Activated T-helper 17 cell treated with anti-CD3 and anti-CD28 coated beads, Interleukin-2, amount 50 U/mL, for 72 hours (primary cell): Measurements from ENCODE around the gene CCDC137. TPM values are rescaled to one million over a fixed set of nuclear protein-coding genes. Genes with fewer than 3 reads are reported as not detected.
A peak's percentile ranks its signal among the peaks of the same experiment; 100 is the strongest.
"Not testable (repeated sequence)": the region's sequence is repeated elsewhere in the genome, so short reads cannot be mapped to it uniquely, and the experiment has no call there.

ENCODE experiments used
- ATAC-seq: fragments of 150-1000 bp; cut with Tn5 transposase; replicated peaks from 2 replicates; pipeline ENCODE4 v1.10.0; 2021; ENCODE audit warnings: mild to moderate bottlenecking, moderate library complexity
- H3K27ac Mint-ChIP-seq: one replicate; pipeline ENCODE4 v1.8.0; 2022; ENCODE audit warnings: mixed read lengths
- H3K27me3 Mint-ChIP-seq: one replicate; pipeline ENCODE4 v1.8.0; 2022; ENCODE audit warnings: mixed read lengths
- H3K36me3 Mint-ChIP-seq: one replicate; pipeline ENCODE4 v1.8.0; 2022; ENCODE audit warnings: low read depth, mild to moderate bottlenecking, mixed read lengths
- H3K4me1 Mint-ChIP-seq: one replicate; pipeline ENCODE4 v1.8.0; 2022; ENCODE audit warnings: mixed read lengths
- H3K4me3 Mint-ChIP-seq: one replicate; pipeline ENCODE4 v1.8.0; 2022; ENCODE audit warnings: mild to moderate bottlenecking, mixed read lengths
- H3K9me3 Mint-ChIP-seq: one replicate; pipeline ENCODE4 v1.8.0; 2022; ENCODE audit warnings: mixed read lengths
- total RNA-seq, 2 donors: library from RNA; stranded (reverse); gene quantifications; one replicate each; pipeline ENCODE4 v1.2.3, GENCODE V29; 2022

Gene CCDC137
- total RNA-seq, 2 donors from 2014 or later = 29.6 to 48.6 TPM

DNA sequence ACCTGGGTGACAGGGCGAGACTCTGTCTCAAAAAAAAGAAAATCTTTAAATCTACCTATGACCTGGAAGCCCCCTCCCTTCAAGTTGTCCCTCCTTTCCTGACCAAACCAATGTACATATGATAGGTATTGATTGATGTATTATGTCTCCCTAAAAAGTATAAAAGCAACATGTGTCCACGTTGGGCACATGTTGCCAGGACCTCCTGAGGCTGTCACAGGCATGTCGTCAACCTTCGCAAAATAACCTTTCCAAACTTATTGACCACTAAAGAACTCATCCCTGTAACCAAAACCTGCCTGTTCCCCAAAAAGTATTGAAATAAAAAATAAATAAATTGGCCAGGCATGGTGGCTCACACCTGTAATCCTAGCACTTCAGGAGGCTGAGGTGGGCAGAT, 4.5 kb upstream of the CCDC137 start:
- Mint-ChIP-seq H3K27me3 (no peaks in the 10 kb centered on the region), H3K27ac (peak overlapping the region; percentile 87)

DNA sequence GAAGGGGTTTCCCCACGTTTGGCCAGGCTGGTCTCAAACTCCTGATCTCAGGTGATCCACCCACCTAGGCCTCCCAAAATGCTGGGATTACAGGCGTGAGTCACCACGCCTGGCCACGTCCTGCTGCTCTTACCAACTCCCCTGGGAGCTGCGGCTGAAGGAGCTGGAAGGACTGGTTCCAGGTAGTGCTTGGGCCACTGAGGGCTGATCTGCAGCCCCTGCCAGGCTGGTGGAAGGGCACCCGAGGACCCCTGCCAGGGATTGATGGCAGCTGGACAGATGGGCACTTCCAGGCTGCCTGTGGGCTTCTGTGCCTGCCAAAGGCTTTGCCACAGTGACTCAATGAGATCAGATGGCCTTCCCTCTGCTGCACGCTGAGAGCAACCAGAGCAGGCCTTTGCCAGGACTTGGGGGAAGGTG, 2.5 kb upstream of the CCDC137 start:
- H3K27me3 Mint-ChIP-seq = no peaks in the 10 kb centered on the region
- H3K27ac Mint-ChIP-seq = peak overlapping the region; percentile 87
- H3K4me1 Mint-ChIP-seq = peaks cover 12% of the 10 kb centered on the region
- H3K4me3 Mint-ChIP-seq = peak overlapping the region; percentile 94
- H3K36me3 Mint-ChIP-seq = peaks cover 44% of the 10 kb centered on the region
- H3K9me3 Mint-ChIP-seq = no peaks in the 10 kb centered on the region
- ATAC-seq = peak; percentile 7

More for the DNA sequence above, 4.5 kb upstream of the CCDC137 start:
- no peak for ATAC-seq
- Mint-ChIP-seq H3K4me3 (no peak overlapping the region), H3K36me3 (peaks cover 23% of the 10 kb centered on the region), H3K9me3 (no peaks in the 10 kb centered on the region), H3K4me1 (peaks cover 4% of the 10 kb centered on the region)

DNA sequence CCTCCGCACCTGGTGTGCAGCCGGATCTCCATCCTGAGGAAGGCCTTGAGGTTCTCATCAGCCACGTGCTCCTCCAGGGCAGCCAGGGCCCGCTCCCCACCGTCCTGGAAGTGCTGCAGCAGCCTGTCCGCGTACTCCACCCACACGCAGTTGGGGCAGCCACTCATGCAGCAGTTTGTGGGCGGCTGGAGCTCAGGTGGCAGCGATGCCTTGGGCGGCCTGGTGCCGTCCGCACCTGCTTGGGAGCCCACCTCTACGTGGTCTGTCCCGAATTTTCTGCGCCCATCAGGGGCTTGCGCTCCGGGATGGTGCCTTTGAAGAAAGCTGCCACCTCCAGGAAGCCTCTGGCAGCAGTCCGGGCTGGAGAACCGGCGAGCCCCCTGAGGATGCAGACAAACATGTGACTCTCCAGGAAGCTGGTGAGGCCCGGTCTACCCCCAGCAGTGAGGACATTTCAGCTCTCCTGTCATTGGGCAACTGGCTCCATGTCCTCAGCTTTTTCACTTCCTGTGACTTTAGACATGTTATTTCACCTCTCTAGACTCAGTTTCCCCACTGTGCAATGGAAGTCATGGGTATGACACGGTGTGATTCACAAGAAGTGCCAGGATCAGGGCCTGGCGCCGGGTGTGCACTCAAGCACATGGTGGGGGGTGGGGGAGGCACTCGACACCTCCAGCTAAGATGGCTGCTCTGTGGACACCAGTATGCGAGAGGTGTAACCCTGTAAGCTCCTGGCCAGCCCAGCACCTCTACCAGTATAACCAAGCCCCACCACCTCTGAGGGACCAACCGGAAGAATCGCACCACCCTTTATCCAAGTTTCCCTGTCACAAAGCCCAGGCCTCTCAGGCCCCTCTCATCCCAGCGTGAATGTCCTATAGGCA, 1.1 kb upstream of the CCDC137 start:
- H3K36me3 Mint-ChIP-seq = peaks cover 57% of the 10 kb centered on the region
- H3K9me3 Mint-ChIP-seq = no peaks in the 10 kb centered on the region
- peak overlapping the region; percentile 96 for H3K27ac Mint-ChIP-seq
- H3K27me3 Mint-ChIP-seq = no peaks in the 10 kb centered on the region
- H3K4me1 Mint-ChIP-seq = peaks cover 12% of the 10 kb centered on the region
- H3K4me3 Mint-ChIP-seq = peak overlapping the region; percentile 94
- ATAC-seq = peak; percentile 26

GRCh38 chr17:81666092-81666341, 520 bp upstream of the CCDC137 start:
- Mint-ChIP-seq H3K4me1 (peaks cover 12% of the 10 kb centered on the region), H3K36me3 (peaks cover 63% of the 10 kb centered on the region), H3K27ac (peak overlapping the region; percentile 96), H3K9me3 (no peaks in the 10 kb centered on the region), H3K27me3 (no peaks in the 10 kb centered on the region), H3K4me3 (peak overlapping the region; percentile 94)
- ATAC-seq = peak; percentile 3

DNA sequence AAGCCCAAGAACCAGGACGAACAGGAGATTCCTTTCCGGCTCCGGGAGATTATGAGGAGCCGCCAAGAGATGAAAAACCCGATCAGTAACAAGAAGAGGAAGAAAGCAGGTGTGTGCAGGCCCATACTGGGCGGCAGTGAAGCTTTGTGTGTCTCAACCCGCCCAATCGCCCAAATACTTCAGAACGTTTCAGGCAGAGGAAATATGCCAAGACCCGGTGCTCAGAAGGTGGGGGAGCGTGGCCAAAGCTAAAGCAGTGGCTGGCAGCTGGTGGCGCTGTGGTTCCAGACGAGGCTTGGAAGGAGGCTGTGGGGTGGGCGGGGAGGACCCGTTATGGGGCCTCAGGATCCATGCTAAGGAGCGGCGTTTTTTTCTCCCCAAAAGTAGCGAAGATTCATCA, 1.2 kb downstream of the CCDC137 start:
- Mint-ChIP-seq H3K9me3 (no peaks in the 10 kb centered on the region), H3K4me1 (peaks cover 12% of the 10 kb centered on the region), H3K27me3 (no peaks in the 10 kb centered on the region), H3K27ac (peak overlapping the region; percentile 96), H3K4me3 (peak overlapping the region; percentile 94), H3K36me3 (peaks cover 80% of the 10 kb centered on the region)
- no peak for ATAC-seq

DNA sequence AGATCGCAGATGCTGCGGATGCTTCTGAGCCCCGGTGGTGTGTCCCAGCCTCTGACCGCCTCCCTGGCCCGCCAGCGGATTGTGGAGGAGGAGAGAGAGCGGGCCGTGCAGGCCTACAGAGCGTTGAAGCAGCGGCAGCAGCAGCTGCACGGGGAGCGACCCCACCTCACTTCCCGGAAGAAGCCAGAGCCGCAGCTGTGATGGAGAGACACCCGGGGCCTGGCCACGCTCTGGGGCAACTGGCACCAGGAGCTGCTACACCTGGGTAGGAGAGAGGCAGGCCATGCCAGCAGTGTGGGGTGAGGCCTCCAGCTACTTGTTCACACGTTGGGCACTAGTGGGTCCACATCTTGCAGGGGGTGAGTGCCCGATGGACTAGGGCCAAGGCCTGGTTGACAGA, 6.0 kb downstream of the CCDC137 start:
- ATAC-seq = no peak
- Mint-ChIP-seq H3K9me3 (no peaks in the 10 kb centered on the region), H3K27ac (no peak overlapping the region), H3K4me1 (peaks cover 8% of the 10 kb centered on the region), H3K36me3 (peaks cover 76% of the 10 kb centered on the region), H3K27me3 (no peaks in the 10 kb centered on the region), H3K4me3 (no peak overlapping the region)

DNA sequence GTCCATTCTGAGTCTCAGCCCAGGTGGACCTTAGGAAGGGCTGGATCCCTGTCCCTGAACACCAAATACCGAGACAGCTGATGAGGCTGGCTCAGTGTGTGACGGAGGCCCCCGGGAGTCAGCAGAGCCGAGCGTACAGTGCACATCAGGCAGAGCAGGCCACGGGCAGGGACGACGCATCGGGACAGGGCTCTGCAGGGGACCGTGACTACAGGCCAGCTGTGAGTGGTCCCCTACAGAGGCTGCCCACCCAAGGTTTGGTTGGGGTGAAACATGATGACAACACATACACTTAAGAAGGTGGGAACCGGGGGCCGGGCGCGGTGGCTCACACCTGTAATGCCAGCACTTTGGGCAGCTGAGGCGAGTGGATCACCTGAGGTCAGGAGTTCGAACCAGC, 6.4 kb downstream of the CCDC137 start:
- Mint-ChIP-seq H3K9me3 (no peaks in the 10 kb centered on the region), H3K27ac (no peak overlapping the region), H3K27me3 (no peaks in the 10 kb centered on the region), H3K36me3 (peaks cover 72% of the 10 kb centered on the region), H3K4me3 (no peak overlapping the region), H3K4me1 (peaks cover 3% of the 10 kb centered on the region)
- no peak for ATAC-seq

GRCh38 chr17:81673561-81674258, 7.2 kb downstream of the CCDC137 start:
- ATAC-seq = no peak
- no peaks in the 10 kb centered on the region for H3K9me3 Mint-ChIP-seq
- H3K27me3 Mint-ChIP-seq = no peaks in the 10 kb centered on the region
- H3K4me3 Mint-ChIP-seq = no peak overlapping the region
- H3K4me1 Mint-ChIP-seq = no peaks in the 10 kb centered on the region
- H3K36me3 Mint-ChIP-seq = peaks cover 64% of the 10 kb centered on the region
- H3K27ac Mint-ChIP-seq = no peak overlapping the region

- H3K36me3 Mint-ChIP-seq = peaks cover 47% of the 10 kb centered on the region
- not testable (repeated sequence) for H3K27ac Mint-ChIP-seq, H3K4me1 Mint-ChIP-seq, H3K9me3 Mint-ChIP-seq, H3K27me3 Mint-ChIP-seq, H3K4me3 Mint-ChIP-seq, ATAC-seq
These were observed 9.1 kb downstream of the CCDC137 start for GRCh38 chr17:81675515-81676221.

DNA sequence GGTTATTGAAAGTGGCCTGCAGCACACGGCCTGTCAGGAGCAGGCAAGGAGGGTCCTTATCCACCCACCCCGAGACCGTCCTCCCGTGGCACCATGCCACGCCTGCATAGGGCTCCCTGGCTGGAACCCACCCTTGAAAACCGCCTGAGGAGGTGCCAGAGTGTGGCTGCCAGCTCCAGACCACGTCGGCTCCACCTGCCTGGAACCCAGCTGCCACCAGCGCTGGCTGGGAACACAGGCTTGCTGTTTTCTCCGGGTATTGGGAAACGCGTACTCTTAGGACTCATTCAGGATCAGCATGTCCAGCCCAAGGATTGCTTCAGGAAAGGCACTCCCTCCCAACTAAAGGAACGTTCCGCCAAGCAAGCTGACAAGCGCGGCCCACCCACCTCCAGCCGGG, 10.4 kb downstream of the CCDC137 start:
- no peak for ATAC-seq
- Mint-ChIP-seq H3K4me1 (no peaks in the 10 kb centered on the region), H3K4me3 (no peak overlapping the region), H3K9me3 (no peaks in the 10 kb centered on the region), H3K27me3 (no peaks in the 10 kb centered on the region), H3K27ac (no peak overlapping the region), H3K36me3 (peaks cover 37% of the 10 kb centered on the region)

DNA sequence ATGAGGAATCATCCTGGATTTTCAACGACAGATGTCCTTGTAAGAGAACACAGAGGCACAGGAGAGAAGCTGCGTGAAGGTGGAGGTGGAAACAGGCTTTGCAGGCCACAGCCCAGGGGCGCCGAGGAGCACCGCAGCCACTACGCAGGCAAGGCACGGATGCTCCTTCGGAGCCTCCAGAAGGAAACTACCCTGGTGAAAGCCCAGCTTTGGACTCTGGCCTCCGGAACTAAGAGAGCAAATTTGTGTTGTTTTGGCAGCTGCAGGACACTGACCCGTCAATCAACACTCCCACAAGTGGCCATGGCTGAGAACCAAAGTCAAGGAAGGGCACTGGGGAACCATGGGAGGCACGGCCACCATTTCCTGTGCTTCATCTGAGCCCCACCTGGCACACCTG, 13.6 kb downstream of the CCDC137 start:
- peaks cover 4% of the 10 kb centered on the region for H3K4me1 Mint-ChIP-seq
- H3K4me3 Mint-ChIP-seq = no peak overlapping the region

GRCh38 chr17:81681672-81682071, 15.1 kb downstream of the CCDC137 start:
- H3K27me3 Mint-ChIP-seq = no peaks in the 10 kb centered on the region
- H3K4me3 Mint-ChIP-seq = peak overlapping the region; percentile 20
- peaks cover 36% of the 10 kb centered on the region for H3K36me3 Mint-ChIP-seq
- ATAC-seq = no peak
- H3K27ac Mint-ChIP-seq = no peak overlapping the region
- peaks cover 4% of the 10 kb centered on the region for H3K4me1 Mint-ChIP-seq
- H3K9me3 Mint-ChIP-seq = no peaks in the 10 kb centered on the region

More for the DNA sequence above, 13.6 kb downstream of the CCDC137 start:
- no peaks in the 10 kb centered on the region for H3K9me3 Mint-ChIP-seq
- no peak overlapping the region for H3K27ac Mint-ChIP-seq
- H3K27me3 Mint-ChIP-seq = no peaks in the 10 kb centered on the region
- peaks cover 20% of the 10 kb centered on the region for H3K36me3 Mint-ChIP-seq
- ATAC-seq = no peak

DNA sequence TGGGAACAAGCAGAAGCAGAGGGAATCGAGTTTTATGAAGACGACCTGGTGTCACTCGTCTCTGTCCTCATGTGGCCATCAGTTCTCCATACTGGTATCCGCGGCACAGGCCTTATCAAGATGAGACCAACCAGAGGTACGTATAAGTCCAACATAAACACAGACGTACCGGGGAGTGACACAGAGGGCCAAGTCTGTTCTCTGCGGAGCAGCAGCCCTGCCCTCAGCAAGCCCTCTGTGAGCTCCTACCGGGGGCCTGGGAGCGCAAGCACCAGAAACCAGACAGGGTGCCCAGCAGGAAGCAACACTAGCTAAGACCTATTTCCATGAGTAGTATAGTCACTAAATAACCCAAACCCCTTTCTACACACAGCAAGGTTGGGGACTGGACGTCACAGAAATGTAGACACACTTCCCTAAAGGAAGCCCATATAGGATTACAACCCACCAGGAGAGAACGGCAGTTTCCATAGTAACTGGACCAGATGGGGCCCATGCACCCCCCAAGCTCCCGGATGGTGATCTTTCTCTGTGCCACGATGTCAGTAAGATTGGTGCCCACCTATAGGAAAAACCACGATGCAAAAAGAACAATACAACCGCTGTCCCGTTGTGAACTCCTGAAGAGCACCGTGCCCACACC, 16.1 kb downstream of the CCDC137 start:
- peak overlapping the region; percentile 74 for H3K4me3 Mint-ChIP-seq
- H3K27ac Mint-ChIP-seq = peak overlapping the region; percentile 83
- no peaks in the 10 kb centered on the region for H3K27me3 Mint-ChIP-seq
- peaks cover 46% of the 10 kb centered on the region for H3K36me3 Mint-ChIP-seq
- no peak for ATAC-seq
- peaks cover 4% of the 10 kb centered on the region for H3K4me1 Mint-ChIP-seq
- no peaks in the 10 kb centered on the region for H3K9me3 Mint-ChIP-seq

DNA sequence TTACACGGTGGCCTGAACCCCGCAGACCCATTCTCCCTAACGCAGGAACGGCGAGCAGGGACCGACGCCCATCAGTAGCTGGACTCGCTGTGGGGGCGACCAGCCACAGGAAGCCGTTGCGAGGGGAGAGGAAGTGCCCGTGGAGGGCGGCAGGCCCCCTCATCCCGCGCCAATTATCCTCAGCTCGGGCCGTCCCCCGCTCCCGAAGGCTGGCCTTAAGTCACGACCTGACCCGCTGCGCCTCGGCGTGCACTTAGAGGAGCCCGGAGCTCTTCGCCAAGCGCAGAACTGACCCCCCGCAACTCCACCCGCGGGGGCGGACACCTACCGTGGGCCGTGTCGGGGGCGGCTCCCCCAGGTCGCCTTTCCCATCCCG, 16.7 kb downstream of the CCDC137 start:
- Mint-ChIP-seq H3K4me3 (peak overlapping the region; percentile 74), H3K9me3 (no peaks in the 10 kb centered on the region), H3K27me3 (no peaks in the 10 kb centered on the region), H3K4me1 (peaks cover 4% of the 10 kb centered on the region), H3K36me3 (peaks cover 51% of the 10 kb centered on the region), H3K27ac (peak overlapping the region; percentile 83)
- ATAC-seq = no peak
